HEK293 (cell line): ENCODE results near the gene OSCAR.

Experiments
- CTCF ChIA-PET: fragments of 350-600 bp; formaldehyde crosslinking; extraction: SDS; loops from one replicate; lab custom pipeline; 2021; ENCODE audit warnings: antibody characterized with exemption; lab: Yijun Ruan, JAX
- POLR2A ChIA-PET: fragments of 300-600 bp; formaldehyde crosslinking; extraction: SDS; loops from one replicate; lab custom pipeline; 2020; ENCODE audit warnings: antibody characterized with exemption, inconsistent platforms; lab: Yijun Ruan, JAX
- H3K27ac ChIP-seq: fragments of 200-500 bp; sonication (Bioruptor generic); 2 replicates; pipeline ENCODE4 v1.5.1; 2014; ENCODE audit warnings: low read depth, low read length, control low read depth, inconsistent platforms; ENCODE audit errors: extremely low read depth
- H3K36me3 ChIP-seq, 2 experiments: fragments of 200-500 bp in 1 of 2; sonication (Bioruptor generic) in 1 of 2; 1 replicate in 1 of 2; 2 replicates in 1 of 2; pipeline ENCODE4 v1.5.1; 2014 to 2017; ENCODE audit warnings: inconsistent platforms in 2 of 2, low read length in 2 of 2; ENCODE audit not compliant: control insufficient read depth in 2 of 2, insufficient read depth in 1 of 2
- H3K4me1 ChIP-seq: fragments of 200-500 bp; sonication (Bioruptor generic); 2 replicates; pipeline ENCODE4 v1.5.1; 2014; ENCODE audit warnings: mild to moderate bottlenecking, low read length, inconsistent platforms; ENCODE audit not compliant: control insufficient read depth, insufficient read depth
- H3K4me3 ChIP-seq: 2 replicates; pipeline ENCODE4 v1.5.1; 2011; ENCODE audit warnings: low read depth, mild to moderate bottlenecking, control low read depth, low read length, moderate library complexity
- H3K9me3 ChIP-seq: fragments of 200-500 bp; sonication (Bioruptor generic); 2 replicates; pipeline ENCODE4 v1.5.1; 2014; ENCODE audit warnings: low read depth, low read length, inconsistent platforms; ENCODE audit not compliant: control insufficient read depth, insufficient read depth
- GFI1B ChIP-seq: fragments of 450-650 bp; formaldehyde crosslinking; IDR thresholded peaks from 2 replicates; pipeline ENCODE4 v1.5.1; 2016; ENCODE audit warnings: missing biosample characterization, missing genetic modification characterization
- HIC1 ChIP-seq: fragments of 450-650 bp; formaldehyde crosslinking; IDR thresholded peaks from 2 replicates; pipeline ENCODE4 v1.5.1; 2016; ENCODE audit warnings: missing biosample characterization, missing genetic modification characterization
- KLF9 ChIP-seq: fragments of 450-650 bp; formaldehyde crosslinking; IDR thresholded peaks from 2 replicates; pipeline ENCODE4 v1.5.1; 2016; ENCODE audit warnings: missing biosample characterization, missing genetic modification characterization, low read depth
- ZBTB26 ChIP-seq: fragments of 450-650 bp; formaldehyde crosslinking; optimal IDR thresholded peaks from 2 replicates; pipeline ENCODE3; 2016; ENCODE audit warnings: missing biosample characterization, mild to moderate bottlenecking, missing genetic modification characterization
- ZFP3 ChIP-seq: fragments of 450-650 bp; formaldehyde crosslinking; IDR thresholded peaks from 2 replicates; pipeline ENCODE4 v1.5.1; 2016; ENCODE audit warnings: low read depth, missing biosample characterization, missing genetic modification characterization
- ZNF157 ChIP-seq: fragments of 450-650 bp; formaldehyde crosslinking; IDR thresholded peaks from 2 replicates; pipeline ENCODE4 v1.5.1; 2016; ENCODE audit warnings: missing biosample characterization, missing genetic modification characterization
- ZNF169 ChIP-seq: fragments of 450-650 bp; formaldehyde crosslinking; IDR thresholded peaks from 2 replicates; pipeline ENCODE4 v1.5.1; 2016; ENCODE audit warnings: missing biosample characterization, missing genetic modification characterization
- ZNF18 ChIP-seq: fragments of 450-650 bp; formaldehyde crosslinking; IDR thresholded peaks from 2 replicates; pipeline ENCODE4 v1.5.1; 2016; ENCODE audit warnings: missing biosample characterization, missing genetic modification characterization
- ZNF2 ChIP-seq: fragments of 450-650 bp; formaldehyde crosslinking; IDR thresholded peaks from 2 replicates; pipeline ENCODE4 v1.5.1; 2016; ENCODE audit warnings: missing biosample characterization, missing genetic modification characterization
- ZNF473 ChIP-seq: fragments of 450-650 bp; formaldehyde crosslinking; IDR thresholded peaks from 2 replicates; pipeline ENCODE4 v1.5.1; 2017; ENCODE audit warnings: missing biosample characterization, missing genetic modification characterization
- ZNF645 ChIP-seq: fragments of 450-650 bp; formaldehyde crosslinking; IDR thresholded peaks from 2 replicates; pipeline ENCODE4; 2016; ENCODE audit warnings: missing biosample characterization, missing genetic modification characterization
- ZNF670 ChIP-seq: fragments of 450-650 bp; formaldehyde crosslinking; IDR thresholded peaks from 2 replicates; pipeline ENCODE4 v1.5.1; 2016; ENCODE audit warnings: missing biosample characterization, missing genetic modification characterization, low read depth
- ZNF776 ChIP-seq: fragments of 450-650 bp; formaldehyde crosslinking; IDR thresholded peaks from 2 replicates; pipeline ENCODE4 v1.5.0; 2017; ENCODE audit warnings: missing biosample characterization, missing genetic modification characterization, borderline replicate concordance
- ZNF843 ChIP-seq: fragments of 450-650 bp; formaldehyde crosslinking; IDR thresholded peaks from 2 replicates; pipeline ENCODE4 v1.5.1; 2016; ENCODE audit warnings: missing biosample characterization, missing genetic modification characterization

Gene OSCAR

GRCh38 chr19:54128796-54129616 lies 28.4 kb upstream of the OSCAR start:
- CTCF ChIA-PET = interaction anchor here (0.5 kb wide), 1 partner anchor 1313 kb away, joined by 3 read pairs; no protein-coding TSS in a partner anchor
- no peaks in the 10 kb centered on the region for H3K4me1 ChIP-seq
- H3K9me3 ChIP-seq = peaks cover 2% of the 10 kb centered on the region
- H3K27ac ChIP-seq = no peak overlapping the region
- no peak overlapping the region for H3K4me3 ChIP-seq
- H3K36me3 ChIP-seq = peaks cover 17 to 73% of the 10 kb centered on the region in 2 experiments
- TF ChIP-seq ZNF645 = no peak
- POLR2A ChIA-PET = interaction anchor here (6.2 kb wide), 1 partner anchor 8 kb away, joined by 37 read pairs; the partner anchor contains the start of gene CNOT3

- H3K4me3 ChIP-seq = no peak overlapping the region
- ChIA-PET POLR2A (interaction anchor here (0.6 to 6.2 kb wide), 2 partner anchors 9 to 244 kb away, joined by 3 to 37 read pairs; partner anchors contain the start of gene CNOT3), CTCF (interaction anchor here (0.5 kb wide), 1 partner anchor 1313 kb away, joined by 3 read pairs; no protein-coding TSS in a partner anchor)
- TF ChIP-seq ZNF2 (tag by site-specific recombination) (no peak), ZFP3 (tag by site-specific recombination) (no peak), KLF9 (tag by site-specific recombination) (no peak), ZNF169 (tag by site-specific recombination) (no peak), ZNF473 (tag by site-specific recombination) (no peak), ZNF670 (tag by site-specific recombination) (no peak), ZBTB26 (tag by site-specific recombination) (no peak), GFI1B (no peak), ZNF157 (tag by site-specific recombination) (no peak), ZNF843 (tag by site-specific recombination) (no peak), ZNF776 (tag by site-specific recombination) (no peak), ZNF18 (tag by site-specific recombination) (no peak), HIC1 (tag by site-specific recombination) (no peak)
- no peak overlapping the region for H3K27ac ChIP-seq
- no peaks in the 10 kb centered on the region for H3K9me3 ChIP-seq
- H3K36me3 ChIP-seq = peaks cover 17 to 79% of the 10 kb centered on the region in 2 experiments
- H3K4me1 ChIP-seq = no peaks in the 10 kb centered on the region
Measured at GRCh38 chr19:54128441-54128725, 27.8 kb upstream of the OSCAR start.
